Stimulated activated CD4-positive, alpha-beta T cell treated with anti-CD3 and anti-CD28 coated beads, Interleukin-15, amount 100 ng/mL, for 1 hour (primary cell): ENCODE data around the gene KCNJ2.

ENCODE experiments used
- DNase-seq, 2 donors: peaks; one replicate each; pipeline ENCODE4 v3.0.0-alpha.2; 2020; ENCODE audit warnings: low read depth in 1 of 2, low spot score in 1 of 2

The KCNJ2 gene

GRCh38 chr17:70202840-70203239, 33.5 kb downstream of the KCNJ2 start:
- DNase-seq, result no peak

GRCh38 chr17:70204431-70204830, 35.1 kb downstream of the KCNJ2 start:
- no peak for DNase-seq

- DNase-seq, result no peak
Measured at GRCh38 chr17:70205401-70205800, 36.1 kb downstream of the KCNJ2 start.

GRCh38 chr17:70206361-70207010, 37.2 kb downstream of the KCNJ2 start:
- no peak for DNase-seq

- DNase-seq, result no peak
Measured at GRCh38 chr17:70207184-70207583, 37.9 kb downstream of the KCNJ2 start.

- DNase-seq, result no peak
Measured at GRCh38 chr17:70208080-70208794, 38.9 kb downstream of the KCNJ2 start.

- no peak for DNase-seq
Measured at GRCh38 chr17:70208825-70209555, 39.7 kb downstream of the KCNJ2 start.

GRCh38 chr17:70215656-70216055, 46.3 kb downstream of the KCNJ2 start:
- no peak for DNase-seq

- DNase-seq, result no peak
Measured at GRCh38 chr17:70217571-70217970, 48.2 kb downstream of the KCNJ2 start.

GRCh38 chr17:70225276-70225675, 55.9 kb downstream of the KCNJ2 start:
- no peak for DNase-seq
